ENCODE results near the gene FBRSL1. TPM values are rescaled to one million over a fixed set of nuclear protein-coding genes. Genes with fewer than 3 reads are reported as not detected.
"Not testable (repeated sequence)": the region's sequence is repeated elsewhere in the genome, so short reads cannot be mapped to it uniquely, and the experiment has no call there.

Gene FBRSL1
- total RNA-seq, 1 experiment from 2014 or later = 1.5 TPM

DNA sequence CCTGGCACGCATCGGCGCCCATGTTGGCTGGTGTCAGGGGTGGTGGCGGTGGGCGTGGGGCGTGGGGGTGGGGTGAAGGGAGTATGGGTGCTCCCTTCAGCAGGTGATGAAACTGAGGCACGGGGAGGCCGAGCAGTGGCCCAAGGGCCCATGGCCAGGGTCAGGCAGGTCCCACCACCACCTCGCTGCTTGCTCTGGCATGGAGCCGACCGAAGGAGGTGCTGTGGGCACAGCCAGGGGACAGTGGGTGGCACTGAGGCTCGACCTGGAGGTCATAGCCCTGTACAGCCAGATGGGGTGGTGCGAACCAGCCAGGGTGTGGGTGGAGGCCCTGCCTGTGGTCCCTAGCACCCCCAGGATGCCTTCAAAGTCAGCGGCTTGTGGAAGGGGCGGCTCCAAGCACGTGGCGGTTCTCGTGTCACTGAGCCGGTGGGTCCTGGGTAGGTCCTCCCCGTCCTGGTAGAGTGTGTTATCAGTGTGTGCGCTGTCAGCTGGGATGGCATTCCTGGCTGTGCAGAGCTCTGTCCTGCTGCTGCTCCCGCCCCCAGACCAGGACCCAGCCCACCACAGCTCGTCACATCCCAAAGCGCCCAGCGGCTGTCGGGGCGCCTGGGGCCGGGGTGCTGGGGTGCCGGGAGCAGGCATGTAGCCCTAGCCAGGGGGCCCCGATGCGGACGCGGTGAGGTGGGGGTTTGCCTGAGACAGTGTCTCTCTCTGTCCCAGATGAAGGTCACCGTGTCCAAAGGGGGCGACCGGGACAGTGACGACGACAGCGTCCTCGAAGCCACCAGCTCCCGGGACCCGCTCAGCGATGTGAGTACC, 35.3 kb downstream of the FBRSL1 start:
- no peak for DNase-seq (ENCODE audit: low spot score)

DNA sequence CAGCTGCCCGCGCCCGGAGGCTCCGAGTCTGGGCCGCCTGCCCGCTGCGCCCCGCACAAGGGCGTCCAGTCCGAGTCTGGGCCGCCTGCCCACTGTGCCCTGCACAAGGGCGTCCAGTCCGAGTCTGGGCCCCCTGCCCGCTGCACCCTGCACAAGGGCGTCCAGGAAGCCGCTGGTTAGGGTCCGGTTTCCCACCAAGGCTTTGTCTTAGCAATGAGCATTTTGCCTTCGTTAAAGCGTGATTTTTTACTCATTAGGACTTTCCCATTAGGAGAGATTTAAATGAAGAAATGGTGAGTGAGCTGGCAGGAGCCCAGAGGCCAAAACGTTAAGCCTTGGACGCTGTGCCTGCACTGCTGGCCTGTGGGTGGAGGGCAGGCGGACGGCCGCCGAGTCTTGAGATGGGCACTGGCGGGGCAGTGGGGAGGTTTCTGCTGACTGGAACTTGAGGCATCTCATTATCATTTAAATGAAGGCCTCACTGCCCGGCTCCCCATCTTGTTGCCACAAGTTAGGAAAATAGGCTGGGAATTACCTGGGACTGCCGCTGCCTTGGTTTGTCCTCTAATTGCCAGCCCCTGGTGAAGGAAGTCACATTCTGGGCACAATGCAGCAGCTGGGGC, 36.0 kb downstream of the FBRSL1 start:
- no peak for DNase-seq (ENCODE audit: low spot score)

DNA sequence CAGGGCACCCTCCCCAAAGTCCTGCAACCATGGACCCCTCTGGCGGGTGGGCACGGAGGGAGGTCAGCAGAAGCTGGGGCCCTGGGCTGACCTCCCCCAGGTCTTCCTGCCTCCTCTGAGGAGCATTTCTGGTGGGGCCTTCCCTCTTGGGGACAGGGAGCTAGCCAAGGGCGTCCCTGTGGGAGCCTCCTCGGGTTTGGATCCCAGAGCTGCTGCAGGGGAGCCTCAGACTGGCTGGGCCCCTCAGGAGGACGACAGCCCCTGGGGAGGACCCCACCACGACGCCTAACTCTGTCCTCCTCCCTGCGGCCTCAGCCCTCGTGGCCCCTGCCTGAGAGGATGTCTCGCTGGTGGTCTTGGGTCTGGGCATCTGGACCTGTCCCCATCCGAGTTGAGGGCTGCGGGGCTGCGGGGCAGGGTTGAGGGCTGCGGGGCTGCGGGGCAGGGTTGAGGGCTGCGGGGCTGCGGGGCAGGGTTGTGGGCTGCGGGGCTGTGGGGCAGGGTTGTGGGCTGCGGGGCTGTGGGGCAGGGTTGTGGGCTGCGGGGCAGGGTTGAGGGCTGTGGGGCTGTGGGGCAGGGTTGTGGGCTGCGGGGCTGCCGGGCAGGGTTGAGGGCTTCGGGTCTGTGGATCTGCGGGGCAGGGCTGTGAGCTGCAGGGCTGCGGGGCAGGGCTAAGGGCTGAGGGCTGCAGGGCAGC, 37.4 kb downstream of the FBRSL1 start:
- no peak for DNase-seq (ENCODE audit: low spot score)

DNA sequence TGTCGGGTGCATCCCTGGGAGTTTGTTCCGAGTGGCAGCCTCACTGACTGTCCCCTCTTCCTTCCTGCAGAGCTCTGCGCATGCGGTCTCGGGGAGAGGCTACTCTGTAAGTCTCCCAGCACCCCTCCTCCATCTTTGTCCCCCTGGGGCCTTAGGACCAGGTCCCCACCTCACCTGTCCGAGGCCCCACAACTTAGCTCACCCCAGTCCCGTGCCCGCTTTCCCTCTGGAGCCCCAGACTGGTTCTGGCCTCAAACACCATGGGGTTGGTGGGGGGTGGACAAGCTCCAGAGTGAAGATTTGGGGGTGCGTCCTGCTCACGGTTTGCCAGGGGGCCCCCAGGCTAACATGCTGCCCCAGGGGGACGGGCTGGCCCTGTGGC, 37.9 kb downstream of the FBRSL1 start:
- no peak for DNase-seq (ENCODE audit: low spot score)

DNA sequence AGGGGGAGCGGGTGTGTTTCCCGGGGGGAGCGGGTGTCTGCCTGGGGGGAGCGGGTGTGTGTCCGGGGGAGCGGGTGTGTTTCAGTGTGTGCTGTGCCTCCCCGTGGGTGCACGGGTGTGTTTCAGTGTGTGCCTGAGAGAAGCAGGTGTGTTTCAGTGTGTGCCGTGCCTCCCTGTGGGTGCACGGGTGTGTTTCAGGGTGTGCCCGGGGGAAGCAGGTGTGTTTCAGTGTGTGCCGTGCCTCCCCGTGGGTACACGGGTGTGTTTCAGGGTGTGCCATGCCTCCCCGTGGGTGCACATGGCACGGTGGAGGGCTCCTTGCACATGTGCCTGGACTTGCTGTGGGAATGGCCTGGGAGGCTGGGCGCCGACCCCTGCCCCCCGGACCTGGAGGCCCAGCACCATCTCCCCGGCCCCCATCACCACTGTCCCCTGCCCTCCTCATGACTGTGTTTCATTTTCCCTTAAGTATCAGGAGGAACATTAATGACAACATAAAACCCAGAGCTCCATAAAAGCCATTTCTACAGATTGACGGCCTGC, 38.7 kb downstream of the FBRSL1 start:
- DNase-seq (ENCODE audit: low spot score) = no peak

DNA sequence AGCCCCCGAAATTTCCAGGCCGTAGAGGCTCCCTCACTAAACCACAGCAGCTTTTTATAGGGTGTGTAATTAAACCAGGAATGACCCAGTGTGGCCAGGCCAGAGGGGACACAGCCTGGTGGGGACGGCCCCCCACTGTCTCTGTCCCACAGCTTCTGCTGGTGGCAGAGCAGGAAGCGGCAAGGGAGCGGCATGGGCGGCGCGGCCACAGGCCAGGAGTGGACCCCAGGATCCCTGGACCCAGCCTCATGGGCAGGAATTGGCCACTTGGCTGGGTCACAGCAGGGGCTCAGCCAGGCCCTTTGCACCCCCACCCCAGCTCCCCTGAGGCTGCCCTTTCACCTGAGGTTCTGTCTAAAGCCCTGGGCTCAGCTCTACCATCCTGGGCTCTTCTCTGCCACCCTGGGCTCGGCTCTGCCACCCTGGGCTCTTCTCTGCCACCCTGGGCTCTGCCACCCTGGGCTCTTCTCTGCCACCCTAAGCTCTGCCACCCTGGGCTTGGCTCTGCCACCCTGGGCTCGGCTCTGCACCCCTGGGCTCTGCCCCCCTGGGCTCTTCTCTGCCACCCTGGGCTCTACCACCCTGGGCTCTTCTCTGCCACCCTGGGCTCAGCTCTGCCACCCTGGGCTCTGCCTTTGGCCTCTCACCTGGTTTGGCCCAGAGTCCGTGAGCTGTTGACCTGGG, 39.3 kb downstream of the FBRSL1 start:
- no peak for DNase-seq (ENCODE audit: low spot score)

DNA sequence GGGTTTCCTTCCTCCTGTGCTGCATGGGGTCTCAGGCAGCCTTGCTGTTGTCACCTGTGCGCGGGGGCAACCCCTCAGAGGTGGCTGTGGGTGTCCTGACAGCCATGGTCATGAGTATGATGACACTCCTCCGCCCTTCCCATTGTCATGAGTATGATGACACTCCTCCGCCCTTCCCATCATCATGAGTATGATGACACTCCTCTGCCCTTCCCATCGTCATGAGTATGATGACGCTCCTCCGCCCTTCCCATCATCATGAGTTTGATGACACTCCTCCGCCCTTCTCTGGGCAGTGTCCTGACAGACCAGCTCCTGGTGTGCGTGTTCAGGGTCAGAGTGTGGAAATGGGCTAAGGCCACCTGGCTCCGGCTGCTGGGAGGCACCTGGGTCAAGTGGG, 40.0 kb downstream of the FBRSL1 start:
- DNase-seq (ENCODE audit: low spot score) = no peak

DNA sequence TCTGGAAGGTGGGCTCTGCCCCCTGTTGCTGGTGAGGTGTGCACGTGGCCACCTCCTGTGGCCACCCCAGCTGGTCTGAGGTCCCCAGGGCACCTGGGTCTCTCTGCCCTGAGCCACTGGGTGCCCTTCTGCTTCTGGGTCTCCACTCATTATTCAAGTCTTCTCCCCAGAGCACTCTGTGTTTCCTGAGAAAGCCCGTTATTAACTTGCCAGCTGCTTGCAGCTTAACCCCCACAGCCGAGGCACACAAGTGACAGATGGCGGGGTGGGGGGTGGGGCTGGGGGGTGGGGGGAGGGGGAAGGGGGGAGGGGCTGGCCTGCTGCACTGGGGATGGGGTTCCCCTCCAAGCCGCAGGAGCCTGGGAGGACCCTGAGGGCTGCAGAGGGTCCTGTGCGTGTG, 40.5 kb downstream of the FBRSL1 start:
- DNase-seq (ENCODE audit: low spot score) = no peak

DNA sequence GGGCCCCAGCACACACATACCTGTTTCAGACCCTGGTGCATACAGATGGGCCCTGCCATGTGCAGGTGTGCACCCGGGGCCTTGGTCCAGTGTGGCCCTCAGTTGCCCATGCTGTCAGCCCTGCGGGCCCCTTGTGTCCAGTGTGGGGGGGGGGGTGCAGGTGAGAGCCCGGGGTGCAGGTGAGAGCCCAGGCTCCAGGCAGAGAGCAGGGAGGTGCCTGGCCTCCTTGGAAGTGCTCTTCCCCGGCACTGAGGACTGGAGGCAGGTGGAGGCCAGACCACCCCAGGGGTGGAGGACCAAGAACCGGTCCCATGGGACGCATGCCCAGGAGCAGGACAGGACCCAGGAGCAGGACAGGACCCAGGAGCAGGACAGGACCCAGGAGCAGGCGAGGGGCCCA, 40.9 kb downstream of the FBRSL1 start:
- no peak for DNase-seq (ENCODE audit: low spot score)

DNA sequence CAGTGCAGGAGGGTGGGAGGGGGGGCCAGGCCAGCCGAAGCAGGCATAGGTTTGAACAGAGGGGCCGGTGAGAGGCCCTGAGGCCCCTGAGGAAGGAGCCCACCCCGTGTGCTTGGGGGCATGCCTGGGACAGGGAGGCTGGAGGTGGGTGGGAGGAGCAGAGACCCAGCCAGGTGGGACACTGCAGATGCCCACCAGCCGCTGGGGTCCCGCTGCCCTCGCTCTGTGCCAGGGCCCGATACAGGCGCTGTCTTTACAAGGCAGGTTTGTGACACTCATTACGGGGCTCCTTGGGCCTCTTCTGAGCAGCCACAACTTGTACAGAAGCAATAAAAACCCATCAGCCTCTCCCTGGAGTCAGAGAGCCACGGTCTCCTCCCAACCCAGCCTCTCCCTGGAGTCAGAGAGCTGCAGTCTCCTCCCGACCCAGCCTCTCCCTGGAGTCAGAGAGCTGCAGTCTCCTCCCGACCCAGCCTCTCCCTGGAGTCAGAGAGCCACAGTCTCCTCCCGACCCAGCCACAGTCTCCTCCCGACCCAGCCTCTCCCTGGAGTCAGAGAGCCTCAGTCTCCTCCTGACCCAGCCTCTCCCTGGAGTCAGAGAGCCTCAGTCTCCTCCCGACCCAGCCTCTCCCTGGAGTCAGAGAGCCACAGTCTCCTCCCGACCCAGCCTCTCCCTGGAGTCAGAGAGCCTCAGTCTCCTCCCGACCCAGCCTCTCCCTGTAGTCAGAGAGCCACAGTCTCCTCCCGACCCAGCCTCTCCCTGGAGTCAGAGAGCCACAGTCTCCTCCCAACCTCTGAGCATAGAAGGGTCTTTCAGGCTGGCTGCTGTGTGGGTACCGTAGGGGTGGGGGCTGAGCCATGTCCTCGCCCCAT, 43.0 kb downstream of the FBRSL1 start:
- DNase-seq (ENCODE audit: low spot score) = not testable (repeated sequence)

DNA sequence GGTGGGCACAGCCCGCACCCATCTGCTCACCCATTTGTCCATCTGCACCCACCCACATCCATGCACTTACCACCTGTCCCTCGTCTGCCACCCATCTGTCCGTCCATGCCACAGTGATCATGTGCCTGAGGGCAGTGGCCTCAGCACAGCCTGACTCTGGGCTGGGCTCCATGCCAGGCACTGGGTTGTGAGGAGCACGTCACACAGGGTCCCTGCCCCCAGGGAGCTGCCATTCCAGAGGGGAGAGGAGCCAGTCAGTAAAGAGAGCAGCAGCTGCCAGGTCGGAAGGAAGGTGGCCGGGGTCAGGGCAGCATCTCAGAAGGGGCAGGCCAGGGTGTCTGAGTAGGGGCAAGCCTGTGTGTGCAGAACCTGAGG, 43.6 kb downstream of the FBRSL1 start:
- no peak for DNase-seq (ENCODE audit: low spot score)

DNA sequence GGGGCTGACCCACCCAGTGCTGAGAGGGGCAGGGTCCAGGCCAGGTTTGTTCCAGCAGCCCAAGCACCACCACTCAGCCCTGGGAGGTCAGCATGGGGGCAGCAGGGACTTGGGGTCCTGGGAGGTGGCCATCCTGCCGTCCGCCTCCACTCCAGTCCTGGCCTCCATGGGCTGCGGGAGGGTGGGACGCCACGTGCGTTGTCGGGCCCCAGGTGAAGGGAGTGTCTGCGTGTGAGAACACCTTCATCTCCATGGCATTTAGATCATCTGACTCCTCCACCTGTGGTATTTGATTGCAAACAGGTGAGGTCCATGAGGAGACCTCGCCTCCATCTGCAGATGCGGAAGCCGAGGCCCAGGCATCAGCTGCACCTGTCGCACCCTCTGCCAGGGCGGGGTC, 44.1 kb downstream of the FBRSL1 start:
- no peak for DNase-seq (ENCODE audit: low spot score)

DNA sequence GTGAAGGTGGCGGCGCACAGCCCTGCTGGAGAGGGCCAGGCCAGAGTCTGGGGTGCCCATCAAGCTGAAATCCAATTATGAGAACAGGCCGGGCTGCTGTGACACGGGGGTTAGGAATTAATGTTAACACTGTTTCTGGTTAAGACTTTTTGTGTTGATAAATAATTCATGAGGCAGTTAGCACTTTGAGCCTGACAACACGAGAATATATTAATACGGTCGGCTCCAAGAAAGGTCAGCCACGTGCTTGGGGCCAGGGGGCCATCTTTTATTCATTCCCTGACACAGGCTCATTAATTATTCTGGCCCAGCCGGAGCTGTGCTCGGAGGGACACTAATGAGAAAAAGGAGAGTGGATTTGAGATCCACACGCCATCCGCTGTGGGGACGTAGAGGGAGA, 45.1 kb downstream of the FBRSL1 start:
- DNase-seq (ENCODE audit: low spot score) = no peak

DNA sequence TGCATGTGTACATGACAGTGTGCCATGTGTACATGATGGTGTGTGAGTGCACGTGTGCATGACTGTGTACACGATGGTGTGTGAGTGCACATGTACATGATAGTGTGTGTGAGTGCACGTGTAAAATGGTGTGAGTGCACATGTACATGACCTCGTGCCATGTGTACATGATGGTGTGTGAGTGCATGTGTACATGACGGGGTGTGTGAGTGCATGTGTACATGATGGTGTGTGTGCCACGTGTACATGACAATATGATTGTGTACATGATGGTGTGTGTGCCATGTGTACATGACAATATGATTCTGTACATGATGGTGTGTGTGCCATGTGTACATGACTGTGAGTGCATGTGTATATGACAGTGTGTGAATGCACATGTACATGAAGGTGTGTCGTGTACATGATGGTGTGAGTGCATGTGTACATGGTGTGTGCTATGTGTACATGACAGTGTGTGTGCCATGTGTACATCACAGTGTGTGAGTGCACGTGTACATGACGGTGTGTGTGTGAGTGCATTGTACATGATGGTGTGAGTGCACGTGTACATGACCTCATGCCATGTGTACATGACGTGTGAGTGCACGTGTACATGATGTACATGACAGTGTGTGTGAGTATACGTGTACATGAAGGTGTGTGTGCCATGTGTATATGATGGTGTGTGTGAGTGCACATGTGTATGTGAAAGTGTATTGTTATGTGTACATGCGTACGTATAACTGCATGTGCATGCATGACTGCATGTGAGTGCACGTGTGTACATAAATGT, 46.3 kb downstream of the FBRSL1 start:
- DNase-seq (ENCODE audit: low spot score) = no peak

DNA sequence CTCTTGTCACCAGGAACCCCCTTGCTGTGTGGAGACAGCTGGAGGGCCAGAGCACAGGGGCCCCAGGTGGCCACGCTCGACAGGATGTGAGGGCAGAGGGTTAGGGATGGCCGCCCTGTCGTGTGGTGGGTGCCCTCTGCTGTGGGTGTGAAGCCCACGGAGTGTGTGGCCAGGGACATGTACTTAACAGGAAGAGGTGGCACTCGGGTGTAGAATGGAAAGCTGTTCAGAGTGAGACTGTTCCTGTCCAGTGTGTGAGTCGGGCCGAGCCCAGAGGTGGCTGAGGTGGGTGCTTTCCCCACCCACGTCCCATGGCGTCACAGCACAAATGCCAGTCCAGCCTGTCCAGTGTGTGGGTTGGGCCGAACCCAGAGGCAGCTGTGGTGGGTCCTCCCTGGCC, 47.1 kb downstream of the FBRSL1 start:
- no peak for DNase-seq (ENCODE audit: low spot score)

DNA sequence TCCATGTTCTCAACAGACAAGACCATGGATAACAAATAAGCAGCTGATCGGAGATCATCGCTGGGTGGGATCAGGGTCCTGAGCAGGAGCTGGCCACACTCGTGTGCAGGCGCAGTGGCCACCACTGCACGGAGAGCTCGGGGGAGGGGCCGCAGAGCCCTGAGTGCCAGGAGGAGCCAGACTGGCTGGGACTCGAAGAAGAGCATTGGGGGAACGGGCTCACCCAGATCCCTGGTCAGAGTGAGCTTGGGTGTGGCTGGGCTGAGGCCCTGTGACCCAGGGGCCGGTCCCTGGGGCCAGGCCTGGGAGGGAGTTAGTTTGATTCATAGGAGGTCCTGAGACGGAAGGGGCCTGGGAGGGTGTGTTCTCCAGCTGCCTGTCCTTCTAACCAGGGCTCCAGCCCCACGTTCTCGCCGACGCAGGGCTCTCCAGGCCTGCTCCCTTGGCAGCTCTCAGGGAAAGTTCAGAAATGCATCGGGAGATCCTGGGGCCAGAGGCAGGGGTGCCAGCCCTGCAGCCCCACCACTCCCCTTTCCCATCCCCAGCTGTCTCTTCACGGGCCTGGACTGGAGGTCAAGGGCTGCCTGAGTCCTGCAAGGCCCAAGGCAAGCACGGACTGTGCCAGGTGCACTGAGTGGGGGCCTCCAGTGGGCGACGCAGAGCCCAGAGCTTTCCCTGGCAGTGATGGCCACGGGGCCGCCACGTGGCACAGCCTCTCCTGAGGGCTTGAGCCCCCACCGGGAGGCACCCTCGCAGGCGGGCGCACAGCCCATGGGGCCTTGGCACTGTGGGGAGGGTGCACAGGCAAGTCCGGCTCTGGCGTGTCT, 48.1 kb downstream of the FBRSL1 start:
- DNase-seq (ENCODE audit: low spot score) = no peak

DNA sequence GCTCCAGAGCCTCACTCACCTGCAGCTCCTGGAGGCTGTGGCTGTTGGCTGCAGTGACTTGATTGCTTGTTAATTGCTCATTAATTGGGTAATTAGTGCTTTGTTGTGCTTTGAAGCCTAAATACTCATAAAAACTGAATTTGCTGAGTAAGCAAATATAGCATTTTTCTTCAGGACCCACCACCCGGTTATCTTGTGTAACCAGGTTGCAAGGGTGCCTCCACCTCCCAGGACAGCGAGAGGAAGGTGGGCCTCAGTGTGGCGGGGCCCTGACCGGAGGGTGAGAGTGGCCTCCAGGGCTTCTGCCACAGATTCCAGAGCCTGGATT, 48.7 kb downstream of the FBRSL1 start:
- DNase-seq (ENCODE audit: low spot score) = no peak

DNA sequence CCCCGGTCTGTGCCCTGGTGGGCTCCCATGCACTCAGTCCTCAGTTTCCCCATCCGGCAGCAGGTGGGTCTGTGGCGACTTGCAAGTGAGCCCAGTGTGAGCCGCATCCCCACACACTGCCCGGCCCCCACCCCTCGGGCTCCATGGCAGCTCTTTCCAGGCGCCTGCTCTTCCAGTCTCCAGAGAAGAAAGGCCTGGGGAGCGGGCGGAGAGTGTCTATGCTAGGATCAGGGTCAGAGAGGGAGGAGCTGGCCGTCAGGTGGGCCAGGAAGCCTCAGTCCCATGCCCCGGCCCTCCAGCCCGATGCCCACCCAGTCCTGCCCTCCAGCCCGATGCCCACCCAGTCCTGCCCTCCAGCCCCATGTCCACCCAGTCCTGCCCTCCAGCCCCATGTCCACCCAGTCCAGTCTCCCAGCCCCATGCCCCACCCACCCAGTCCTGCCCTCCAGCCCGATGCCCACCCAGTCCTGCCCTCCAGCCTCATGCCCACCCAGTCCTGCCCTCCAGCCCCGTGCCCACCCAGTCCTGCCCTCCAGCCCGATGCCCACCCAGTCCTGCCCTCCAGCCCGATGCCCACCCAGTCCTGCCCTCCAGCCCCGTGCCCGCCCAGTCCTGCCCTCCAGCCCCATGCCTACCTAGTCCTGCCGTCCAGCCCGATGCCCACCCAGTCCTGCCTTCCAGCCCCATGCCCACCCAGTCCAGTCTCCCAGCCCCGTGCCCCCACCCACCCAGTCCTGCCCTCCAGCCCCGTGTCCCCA, 49.2 kb downstream of the FBRSL1 start:
- DNase-seq (ENCODE audit: low spot score) = no peak

DNA sequence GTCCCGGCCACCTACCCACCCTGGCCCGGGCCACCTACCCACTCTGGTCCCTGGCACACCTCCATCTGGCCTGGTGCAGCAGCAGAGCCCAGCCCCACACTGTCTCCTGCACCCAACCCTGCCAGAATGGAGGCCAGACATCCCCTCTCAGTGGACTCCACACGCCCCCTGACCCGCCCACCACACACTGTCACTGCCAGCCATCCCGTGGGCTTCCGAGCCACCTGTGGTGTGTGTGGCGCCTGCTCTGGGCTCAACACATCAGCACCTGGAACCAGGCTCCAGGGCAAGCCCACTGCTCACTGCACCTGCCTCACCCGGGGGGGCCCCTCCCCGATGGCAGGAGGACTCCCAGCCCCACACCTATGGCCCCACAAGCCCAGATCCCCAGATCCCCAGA, 50.5 kb downstream of the FBRSL1 start:
- no peak for DNase-seq (ENCODE audit: low spot score)
